Lower lobe of right lung (tissue), 2 donors: ENCODE results near the gene GPR151. TPM values are rescaled to one million over a fixed set of nuclear protein-coding genes. Genes with fewer than 3 reads are reported as not detected.
A peak's percentile ranks its signal among the peaks of the same experiment; 100 is the strongest.

ENCODE experiments used
- ATAC-seq, 2 donors: fragments of 200-7000 bp; cut with Tn5 transposase; one replicate each; pipeline ENCODE4 v1.9.1; 2020 to 2022; ENCODE audit warnings: mild to moderate bottlenecking in 2 of 2, moderate library complexity in 2 of 2
- DNase-seq: peaks from one replicate; pipeline ENCODE4 v3.0.0-alpha.2; 2020
- H3K27ac ChIP-seq: fragments of 200-600 bp; one replicate; pipeline ENCODE4 v1.8.0; 2022
- H3K27me3 ChIP-seq: fragments of 200-600 bp; one replicate; pipeline ENCODE4 v1.8.0; 2022; ENCODE audit warnings: low read depth
- H3K36me3 ChIP-seq: fragments of 200-600 bp; one replicate; pipeline ENCODE4 v1.8.0; 2022; ENCODE audit warnings: mild to moderate bottlenecking
- H3K4me1 ChIP-seq: fragments of 200-600 bp; one replicate; pipeline ENCODE4 v1.8.0; 2022
- H3K4me3 ChIP-seq: fragments of 200-600 bp; one replicate; pipeline ENCODE4 v1.8.0; 2022; ENCODE audit warnings: mild to moderate bottlenecking
- H3K9me3 ChIP-seq: fragments of 200-600 bp; one replicate; pipeline ENCODE4 v1.8.0; 2022
- intact Hi-C: fragments of 100-400 bp; cut with DNase I; formaldehyde crosslinking; loops from one replicate; pipeline ENCODE4 v1.11.0; 2022
- total RNA-seq: library from RNA; stranded (reverse); fragmentation: NEBNext Ultra II Directional; extraction: Animal tissue kit (Norgen Biotek cat#: 25700); gene quantifications from one replicate; pipeline ENCODE4 v1.2.1, GENCODE V29; 2021
- TF ChIP-seq, protein P1 (sequence below): fragments of 200-600 bp; IDR thresholded peaks from one replicate; pipeline ENCODE4 v1.8.0; 2022; ENCODE audit warnings: antibody characterized with exemption, mild to moderate bottlenecking
- donor health status: DM: no; HTN: yes; CAD: no; lungs with severe emphysema.

Gene GPR151
- total RNA-seq, 1 donor from 2014 or later: not detected

DNA sequence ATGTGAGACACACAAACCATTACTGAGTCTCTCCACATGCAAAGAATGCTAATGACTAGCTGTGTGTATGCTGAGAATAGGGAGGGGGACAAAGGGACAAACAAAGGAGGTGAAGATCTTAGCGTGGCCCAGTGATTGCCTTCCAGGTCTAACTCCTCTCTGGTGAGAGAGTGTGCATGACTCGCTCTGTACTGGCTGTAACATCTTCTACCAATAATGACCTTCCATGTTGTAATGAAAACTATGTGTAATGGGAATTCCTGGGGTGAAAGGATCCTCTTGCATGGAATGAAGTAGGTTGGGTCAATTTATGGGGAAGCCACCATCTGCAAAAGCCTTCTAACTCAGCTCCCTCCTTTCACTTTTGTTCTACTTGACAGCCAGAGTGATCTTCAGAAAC is 24.4 kb upstream of the GPR151 start:
- no peaks in the 10 kb centered on the region for H3K27me3 ChIP-seq
- H3K9me3 ChIP-seq: no peaks in the 10 kb centered on the region
- H3K27ac ChIP-seq: no peak overlapping the region
- H3K4me3 ChIP-seq: no peak overlapping the region
- no peak for ATAC-seq
- no peaks in the 10 kb centered on the region for H3K4me1 ChIP-seq
- DNase-seq: no peak
- TF ChIP-seq, protein P1, sequence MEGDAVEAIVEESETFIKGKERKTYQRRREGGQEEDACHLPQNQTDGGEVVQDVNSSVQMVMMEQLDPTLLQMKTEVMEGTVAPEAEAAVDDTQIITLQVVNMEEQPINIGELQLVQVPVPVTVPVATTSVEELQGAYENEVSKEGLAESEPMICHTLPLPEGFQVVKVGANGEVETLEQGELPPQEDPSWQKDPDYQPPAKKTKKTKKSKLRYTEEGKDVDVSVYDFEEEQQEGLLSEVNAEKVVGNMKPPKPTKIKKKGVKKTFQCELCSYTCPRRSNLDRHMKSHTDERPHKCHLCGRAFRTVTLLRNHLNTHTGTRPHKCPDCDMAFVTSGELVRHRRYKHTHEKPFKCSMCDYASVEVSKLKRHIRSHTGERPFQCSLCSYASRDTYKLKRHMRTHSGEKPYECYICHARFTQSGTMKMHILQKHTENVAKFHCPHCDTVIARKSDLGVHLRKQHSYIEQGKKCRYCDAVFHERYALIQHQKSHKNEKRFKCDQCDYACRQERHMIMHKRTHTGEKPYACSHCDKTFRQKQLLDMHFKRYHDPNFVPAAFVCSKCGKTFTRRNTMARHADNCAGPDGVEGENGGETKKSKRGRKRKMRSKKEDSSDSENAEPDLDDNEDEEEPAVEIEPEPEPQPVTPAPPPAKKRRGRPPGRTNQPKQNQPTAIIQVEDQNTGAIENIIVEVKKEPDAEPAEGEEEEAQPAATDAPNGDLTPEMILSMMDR: no peak
- intact Hi-C loops: no loop called here
- no peaks in the 10 kb centered on the region for H3K36me3 ChIP-seq

DNA sequence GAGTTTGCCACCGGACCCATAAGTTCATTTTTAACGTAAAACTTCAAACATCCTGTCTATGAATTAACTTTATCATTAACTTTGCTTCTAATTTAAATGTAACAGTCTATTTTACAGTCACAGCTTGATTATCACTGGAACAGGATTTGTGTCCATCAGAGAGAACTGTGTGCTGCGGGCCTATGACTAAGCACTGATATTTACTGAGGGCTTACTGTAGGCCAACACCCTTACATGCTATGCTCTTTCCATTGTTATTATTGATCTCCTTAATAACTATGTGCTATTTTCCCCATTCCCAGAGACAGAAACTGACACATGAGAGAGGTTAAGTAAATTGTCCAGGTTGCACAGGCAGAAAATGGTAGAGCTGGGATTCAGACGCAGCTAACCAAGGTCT is 24.0 kb upstream of the GPR151 start:
- no peak overlapping the region for H3K27ac ChIP-seq
- H3K4me3 ChIP-seq: no peak overlapping the region
- no peak for DNase-seq
- TF ChIP-seq, protein P1: no peak
- H3K27me3 ChIP-seq: no peaks in the 10 kb centered on the region
- no peaks in the 10 kb centered on the region for H3K4me1 ChIP-seq
- intact Hi-C loops: loop anchor here (10.0 kb wide), 1 partner anchor 425 kb away; no protein-coding TSS in a partner anchor
- H3K9me3 ChIP-seq: no peaks in the 10 kb centered on the region
- H3K36me3 ChIP-seq: no peaks in the 10 kb centered on the region
- no peak for ATAC-seq

DNA sequence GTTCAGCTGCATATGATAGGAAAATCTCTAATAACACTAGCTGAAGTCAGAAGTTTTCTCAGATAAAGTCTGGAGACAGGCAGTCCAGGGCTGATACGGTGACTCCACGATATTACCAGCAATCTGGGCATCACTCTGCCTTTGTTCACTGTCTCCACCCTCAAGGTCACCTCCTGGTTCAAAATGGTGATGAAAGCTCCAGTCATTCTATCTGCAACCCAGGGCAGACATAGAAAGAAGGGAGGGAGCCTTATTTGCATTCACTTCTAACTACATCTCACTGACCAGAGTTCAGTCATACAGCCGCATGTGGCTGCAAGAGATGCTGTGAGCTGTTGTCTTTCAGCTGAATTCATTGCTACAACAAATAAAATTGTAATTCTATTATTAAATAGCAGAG is 22.4 kb upstream of the GPR151 start:
- no peaks in the 10 kb centered on the region for H3K9me3 ChIP-seq
- no peak overlapping the region for H3K4me3 ChIP-seq
- no peaks in the 10 kb centered on the region for H3K4me1 ChIP-seq
- intact Hi-C loops: loop anchor here (10.0 kb wide), 1 partner anchor 426 kb away; no protein-coding TSS in a partner anchor
- H3K36me3 ChIP-seq: no peaks in the 10 kb centered on the region
- ATAC-seq (no peak), DNase-seq (no peak)
- H3K27ac ChIP-seq: no peak overlapping the region
- TF ChIP-seq, protein P1: no peak
- no peaks in the 10 kb centered on the region for H3K27me3 ChIP-seq

DNA sequence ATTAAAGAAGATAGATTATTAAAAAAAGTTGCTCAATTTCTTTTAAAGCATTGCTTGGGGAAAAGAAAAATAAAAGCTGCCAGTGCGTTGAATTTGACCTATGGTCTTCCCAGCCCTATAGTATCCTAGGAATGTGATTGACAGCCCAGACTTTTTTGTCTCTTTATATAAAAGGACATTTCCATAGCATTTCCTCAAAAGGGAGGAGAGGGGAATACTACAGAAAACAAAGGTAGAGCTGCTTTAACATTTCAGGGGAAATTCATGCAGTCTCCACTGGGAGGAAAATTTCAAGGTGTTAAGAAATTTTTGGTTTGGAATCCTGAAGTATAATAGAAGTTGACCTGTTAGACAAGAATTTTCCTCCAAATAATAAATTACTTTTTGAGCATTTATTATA is 17.9 kb upstream of the GPR151 start:
- H3K27ac ChIP-seq: no peak overlapping the region
- no peaks in the 10 kb centered on the region for H3K9me3 ChIP-seq
- intact Hi-C loops: loop anchor here (10.0 kb wide), 1 partner anchor 431 kb away; no protein-coding TSS in a partner anchor
- TF ChIP-seq, protein P1: no peak
- H3K4me3 ChIP-seq: no peak overlapping the region
- no peak for DNase-seq
- ATAC-seq: no peak
- H3K36me3 ChIP-seq: no peaks in the 10 kb centered on the region
- no peaks in the 10 kb centered on the region for H3K4me1 ChIP-seq
- H3K27me3 ChIP-seq: no peaks in the 10 kb centered on the region

DNA sequence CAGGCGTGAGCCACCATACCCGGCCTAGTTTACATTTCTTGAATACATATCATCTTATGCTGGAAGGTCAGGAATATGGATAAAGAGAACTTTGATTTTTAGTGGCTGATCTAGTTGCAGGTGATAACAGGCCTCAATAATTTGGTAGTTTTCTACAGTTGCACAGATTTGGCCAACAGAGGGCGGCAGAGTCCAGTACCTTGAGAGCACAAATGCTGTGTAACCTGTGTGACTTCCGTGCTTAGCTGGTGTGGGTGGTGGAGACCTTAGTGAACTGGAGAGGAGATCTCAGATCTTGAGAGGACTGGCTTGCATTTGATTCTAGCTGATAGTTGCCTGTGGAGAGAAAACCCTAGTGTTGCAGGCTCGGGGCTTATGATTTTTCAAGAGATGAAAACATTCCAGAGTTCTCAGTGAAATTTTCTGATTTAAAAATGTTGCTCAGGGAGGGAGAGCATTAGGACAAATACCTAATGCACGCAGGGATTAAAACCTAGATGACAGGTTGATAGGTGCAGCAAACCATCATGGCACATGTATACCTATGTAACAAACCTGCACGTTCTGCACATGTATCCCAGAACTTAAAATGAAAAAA is 17.4 kb upstream of the GPR151 start:
- intact Hi-C loops: loop anchor here (10.0 kb wide), 1 partner anchor 431 kb away; no protein-coding TSS in a partner anchor
- H3K9me3 ChIP-seq: no peaks in the 10 kb centered on the region
- H3K4me3 ChIP-seq: no peak overlapping the region
- ATAC-seq: peak; percentile 81
- H3K27me3 ChIP-seq: no peaks in the 10 kb centered on the region
- H3K36me3 ChIP-seq: no peaks in the 10 kb centered on the region
- TF ChIP-seq, protein P1: peak; percentile 66
- no peaks in the 10 kb centered on the region for H3K4me1 ChIP-seq
- H3K27ac ChIP-seq: no peak overlapping the region
- peak; percentile 62 for DNase-seq
